ENCODE results near the gene SBNO2. TPM values are rescaled to one million over a fixed set of nuclear protein-coding genes. Genes with fewer than 3 reads are reported as not detected.

The SBNO2 gene
- total and polyA plus RNA-seq, 4 donors: 2.2 to 25.0 (median 15.0) TPM

DNA sequence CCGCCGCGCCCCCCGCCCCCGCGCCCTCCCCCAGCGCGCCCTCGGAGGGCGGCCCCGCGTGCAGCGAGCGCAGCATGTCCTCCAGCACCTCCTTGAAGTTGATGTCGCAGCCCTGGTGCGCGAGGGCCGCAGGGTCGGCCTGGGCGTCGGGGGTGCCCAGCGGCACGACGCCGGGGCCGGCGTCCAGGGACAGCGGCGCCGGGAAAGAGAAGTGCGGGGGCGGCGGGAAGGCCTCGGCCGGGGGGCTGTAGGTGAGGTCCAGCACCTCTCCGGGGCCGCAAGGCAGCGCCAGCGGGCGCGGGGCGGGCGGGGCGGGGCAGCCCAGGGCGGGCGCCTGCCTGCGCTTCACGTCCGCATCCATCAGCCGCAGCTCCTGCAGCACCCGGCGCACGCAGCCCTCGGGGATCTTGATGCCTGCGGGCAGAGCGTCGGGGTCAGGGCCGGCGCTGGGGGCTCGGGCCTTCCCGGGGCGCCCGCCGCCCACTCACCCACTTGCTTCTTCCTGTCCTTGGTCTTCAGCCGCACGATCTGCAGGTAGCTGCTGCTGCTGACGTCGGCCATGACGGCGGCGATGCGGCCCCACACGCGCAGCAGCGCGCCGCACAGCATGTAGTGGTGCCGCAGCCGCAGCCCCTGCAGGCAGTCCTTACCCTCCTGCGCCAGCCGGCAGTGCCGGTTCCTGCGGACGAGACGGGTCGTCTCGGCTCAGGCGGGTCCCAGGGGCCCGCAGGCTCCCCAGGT lies 65.6 kb downstream of the SBNO2 start:
- no peak overlapping the region for H3K27ac ChIP-seq (ENCODE audit: low read depth in 1 of 2, low read length in 2 of 2)

GRCh38 chr19:1107661-1108261 lies 66.3 kb downstream of the SBNO2 start:
- Histone ChIP-seq H3K4me3 (ENCODE audit: low read depth in 1 of 3, low read length in 3 of 3) (no peak overlapping the region), H3K9me3 (ENCODE audit: control insufficient read depth in 4 of 4, low read length in 3 of 4) (no peaks in the 10 kb centered on the region), H3K36me3 (ENCODE audit: control insufficient read depth in 4 of 4, insufficient read depth in 3 of 4, low read depth in 1 of 4, low read length in 3 of 4) (peaks cover 6 to 41% (median 29%) of the 10 kb centered on the region in 4 donors), H3K9ac (ENCODE audit: low read depth in 1 of 2, low read length in 2 of 2) (no peak overlapping the region), H3K27me3 (ENCODE audit: control insufficient read depth in 4 of 4, insufficient read depth in 4 of 4, low read length in 3 of 4) (no peaks in the 10 kb centered on the region), H3K27ac (ENCODE audit: low read depth in 1 of 2, low read length in 2 of 2) (no peak overlapping the region), H3K4me1 (ENCODE audit: control insufficient read depth in 4 of 4, insufficient read depth in 4 of 4, low read length in 3 of 4) (peaks cover 6 to 24% (median 15%) of the 10 kb centered on the region in 4 donors)
- DNase-seq (ENCODE audit: low spot score): no peak
- WGBS: 93% methylated on average over 25 of the region's 25 CpGs
- TF ChIP-seq JUND (IDR thresholded peaks at IDR 0.05): no peak
- TF ChIP-seq FOXA1 (IDR thresholded peaks at IDR 0.05): no peak
- TF ChIP-seq YY1 (IDR thresholded peaks at IDR 0.05): no peak
- no peak for TF ChIP-seq SP1 (IDR thresholded peaks at IDR 0.05)
- no peak for TF ChIP-seq GABPA (IDR thresholded peaks at IDR 0.05 in 1 of 2, conservative IDR thresholded peaks at IDR 0.05 in 1 of 2)
- no peak for TF ChIP-seq RXRA (IDR thresholded peaks at IDR 0.05)
- TF ChIP-seq, protein P1, sequence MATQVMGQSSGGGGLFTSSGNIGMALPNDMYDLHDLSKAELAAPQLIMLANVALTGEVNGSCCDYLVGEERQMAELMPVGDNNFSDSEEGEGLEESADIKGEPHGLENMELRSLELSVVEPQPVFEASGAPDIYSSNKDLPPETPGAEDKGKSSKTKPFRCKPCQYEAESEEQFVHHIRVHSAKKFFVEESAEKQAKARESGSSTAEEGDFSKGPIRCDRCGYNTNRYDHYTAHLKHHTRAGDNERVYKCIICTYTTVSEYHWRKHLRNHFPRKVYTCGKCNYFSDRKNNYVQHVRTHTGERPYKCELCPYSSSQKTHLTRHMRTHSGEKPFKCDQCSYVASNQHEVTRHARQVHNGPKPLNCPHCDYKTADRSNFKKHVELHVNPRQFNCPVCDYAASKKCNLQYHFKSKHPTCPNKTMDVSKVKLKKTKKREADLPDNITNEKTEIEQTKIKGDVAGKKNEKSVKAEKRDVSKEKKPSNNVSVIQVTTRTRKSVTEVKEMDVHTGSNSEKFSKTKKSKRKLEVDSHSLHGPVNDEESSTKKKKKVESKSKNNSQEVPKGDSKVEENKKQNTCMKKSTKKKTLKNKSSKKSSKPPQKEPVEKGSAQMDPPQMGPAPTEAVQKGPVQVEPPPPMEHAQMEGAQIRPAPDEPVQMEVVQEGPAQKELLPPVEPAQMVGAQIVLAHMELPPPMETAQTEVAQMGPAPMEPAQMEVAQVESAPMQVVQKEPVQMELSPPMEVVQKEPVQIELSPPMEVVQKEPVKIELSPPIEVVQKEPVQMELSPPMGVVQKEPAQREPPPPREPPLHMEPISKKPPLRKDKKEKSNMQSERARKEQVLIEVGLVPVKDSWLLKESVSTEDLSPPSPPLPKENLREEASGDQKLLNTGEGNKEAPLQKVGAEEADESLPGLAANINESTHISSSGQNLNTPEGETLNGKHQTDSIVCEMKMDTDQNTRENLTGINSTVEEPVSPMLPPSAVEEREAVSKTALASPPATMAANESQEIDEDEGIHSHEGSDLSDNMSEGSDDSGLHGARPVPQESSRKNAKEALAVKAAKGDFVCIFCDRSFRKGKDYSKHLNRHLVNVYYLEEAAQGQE (IDR thresholded peaks at IDR 0.05): no peak
- TF ChIP-seq, protein P2, sequence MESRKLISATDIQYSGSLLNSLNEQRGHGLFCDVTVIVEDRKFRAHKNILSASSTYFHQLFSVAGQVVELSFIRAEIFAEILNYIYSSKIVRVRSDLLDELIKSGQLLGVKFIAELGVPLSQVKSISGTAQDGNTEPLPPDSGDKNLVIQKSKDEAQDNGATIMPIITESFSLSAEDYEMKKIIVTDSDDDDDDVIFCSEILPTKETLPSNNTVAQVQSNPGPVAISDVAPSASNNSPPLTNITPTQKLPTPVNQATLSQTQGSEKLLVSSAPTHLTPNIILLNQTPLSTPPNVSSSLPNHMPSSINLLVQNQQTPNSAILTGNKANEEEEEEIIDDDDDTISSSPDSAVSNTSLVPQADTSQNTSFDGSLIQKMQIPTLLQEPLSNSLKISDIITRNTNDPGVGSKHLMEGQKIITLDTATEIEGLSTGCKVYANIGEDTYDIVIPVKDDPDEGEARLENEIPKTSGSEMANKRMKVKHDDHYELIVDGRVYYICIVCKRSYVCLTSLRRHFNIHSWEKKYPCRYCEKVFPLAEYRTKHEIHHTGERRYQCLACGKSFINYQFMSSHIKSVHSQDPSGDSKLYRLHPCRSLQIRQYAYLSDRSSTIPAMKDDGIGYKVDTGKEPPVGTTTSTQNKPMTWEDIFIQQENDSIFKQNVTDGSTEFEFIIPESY (IDR thresholded peaks at IDR 0.05): no peak
- no peak for TF ChIP-seq EGR1 (IDR thresholded peaks at IDR 0.05; ENCODE audit: low read depth in 2 of 2)
- TF ChIP-seq CTCF (IDR thresholded peaks at IDR 0.05; ENCODE audit: low read depth, low read length, missing input control): no peak
- TF ChIP-seq RAD21 (IDR thresholded peaks at IDR 0.05): no peak
- TF ChIP-seq HNF4G (IDR thresholded peaks at IDR 0.05): no peak
- TF ChIP-seq TAF1 (conservative IDR thresholded peaks at IDR 0.05): no peak
- TF ChIP-seq FOXA2 (IDR thresholded peaks at IDR 0.05): no peak

More for the DNA sequence above, 65.6 kb downstream of the SBNO2 start:
- no peaks in the 10 kb centered on the region for H3K9me3 ChIP-seq (ENCODE audit: control insufficient read depth in 4 of 4, low read length in 3 of 4)
- DNase-seq (ENCODE audit: low spot score): no peak
- H3K9ac ChIP-seq (ENCODE audit: low read depth in 1 of 2, low read length in 2 of 2): no peak overlapping the region
- WGBS: 95% methylated on average over 89 of the region's 89 CpGs
- H3K27me3 ChIP-seq (ENCODE audit: control insufficient read depth in 4 of 4, insufficient read depth in 4 of 4, low read length in 3 of 4): no peaks in the 10 kb centered on the region
- TF ChIP-seq EGR1 (IDR thresholded peaks at IDR 0.05; ENCODE audit: low read depth in 2 of 2) (no peak), GABPA (IDR thresholded peaks at IDR 0.05 in 1 of 2, conservative IDR thresholded peaks at IDR 0.05 in 1 of 2) (no peak), ATF3 (IDR thresholded peaks at IDR 0.05) (no peak), YY1 (IDR thresholded peaks at IDR 0.05) (no peak), HNF4G (IDR thresholded peaks at IDR 0.05) (no peak), RXRA (IDR thresholded peaks at IDR 0.05) (no peak), TAF1 (conservative IDR thresholded peaks at IDR 0.05) (no peak), JUND (IDR thresholded peaks at IDR 0.05) (no peak), FOXA2 (IDR thresholded peaks at IDR 0.05) (no peak), HNF4A (conservative IDR thresholded peaks at IDR 0.05) (no peak)
- TF ChIP-seq, protein P1 (IDR thresholded peaks at IDR 0.05): no peak
- H3K4me3 ChIP-seq (ENCODE audit: low read depth in 1 of 3, low read length in 3 of 3): no peak overlapping the region
- peaks cover 6 to 44% (median 29%) of the 10 kb centered on the region in 4 donors for H3K36me3 ChIP-seq (ENCODE audit: control insufficient read depth in 4 of 4, insufficient read depth in 3 of 4, low read depth in 1 of 4, low read length in 3 of 4)
- H3K4me1 ChIP-seq (ENCODE audit: control insufficient read depth in 4 of 4, insufficient read depth in 4 of 4, low read length in 3 of 4): peaks cover 3 to 23% (median 18%) of the 10 kb centered on the region in 4 donors

All from liver (tissue), 9 donors.